ENCODE measurements around the gene NR2F2. TPM values are rescaled to one million over a fixed set of nuclear protein-coding genes. Genes with fewer than 3 reads are reported as not detected.

Gene NR2F2
- polyA plus RNA-seq, 1 donor from 2014 or later: 0.07 TPM

DNA sequence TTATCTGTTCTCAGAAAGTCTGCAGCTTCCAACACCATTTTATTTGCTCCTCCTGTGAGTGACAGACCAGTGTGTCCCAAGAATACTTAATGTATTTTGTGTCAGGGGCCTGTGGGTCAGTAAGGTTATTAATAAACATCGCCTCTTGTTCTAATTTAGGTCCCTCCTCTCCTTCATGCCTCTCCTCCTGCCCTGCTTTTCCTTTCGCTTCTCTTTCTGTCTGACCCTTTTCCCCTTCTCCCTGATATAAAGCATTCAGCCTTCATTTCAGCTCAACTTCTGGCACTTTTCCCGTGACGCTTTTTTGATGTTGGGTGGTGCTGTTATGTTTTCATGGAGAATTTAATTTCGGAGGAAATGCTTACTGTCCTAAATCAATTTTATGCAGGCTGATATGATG lies 29.7 kb upstream of the NR2F2 start:
- Histone ChIP-seq H3K9me3 (ENCODE audit: low read length) (no peaks in the 10 kb centered on the region), H3K79me2 (replicated peaks; ENCODE audit: insufficient read depth, low read length) (no peaks in the 10 kb centered on the region), H3K36me3 (ENCODE audit: insufficient read depth, low read length) (no peaks in the 10 kb centered on the region), H3K4me2 (ENCODE audit: low read length) (no peak overlapping the region), H4K20me1 (ENCODE audit: insufficient read depth) (no peaks in the 10 kb centered on the region), H3K27me3 (ENCODE audit: insufficient read depth, low read depth, low read length) (no peaks in the 10 kb centered on the region), H3F3A (ENCODE audit: insufficient read depth, low read length, poor library complexity, severe bottlenecking) (no peaks in the 10 kb centered on the region), H3K4me3 (ENCODE audit: low read length) (no peak overlapping the region), H3K9me2 (ENCODE audit: insufficient read depth, low read length) (no peaks in the 10 kb centered on the region), H3K27ac (ENCODE audit: low read length) (no peak overlapping the region), H3K9ac (ENCODE audit: low read length) (no peak overlapping the region), H2AFZ (ENCODE audit: low read depth, low read length) (no peak overlapping the region)
- TF ChIP-seq EP300 (conservative IDR thresholded peaks at IDR 0.05; ENCODE audit: poor library complexity, severe bottlenecking) (no peak), TAF1 (IDR thresholded peaks at IDR 0.05; ENCODE audit: low read depth) (no peak), MXI1 (conservative IDR thresholded peaks at IDR 0.05; ENCODE audit: poor library complexity, severe bottlenecking) (no peak), EZH2 (IDR thresholded peaks at IDR 0.05; ENCODE audit: borderline replicate concordance, insufficient read depth, low read length, poor library complexity, severe bottlenecking) (no peak), RAD21 (conservative IDR thresholded peaks at IDR 0.05) (no peak), POLR2AphosphoS5 (IDR thresholded peaks at IDR 0.05) (no peak)

DNA sequence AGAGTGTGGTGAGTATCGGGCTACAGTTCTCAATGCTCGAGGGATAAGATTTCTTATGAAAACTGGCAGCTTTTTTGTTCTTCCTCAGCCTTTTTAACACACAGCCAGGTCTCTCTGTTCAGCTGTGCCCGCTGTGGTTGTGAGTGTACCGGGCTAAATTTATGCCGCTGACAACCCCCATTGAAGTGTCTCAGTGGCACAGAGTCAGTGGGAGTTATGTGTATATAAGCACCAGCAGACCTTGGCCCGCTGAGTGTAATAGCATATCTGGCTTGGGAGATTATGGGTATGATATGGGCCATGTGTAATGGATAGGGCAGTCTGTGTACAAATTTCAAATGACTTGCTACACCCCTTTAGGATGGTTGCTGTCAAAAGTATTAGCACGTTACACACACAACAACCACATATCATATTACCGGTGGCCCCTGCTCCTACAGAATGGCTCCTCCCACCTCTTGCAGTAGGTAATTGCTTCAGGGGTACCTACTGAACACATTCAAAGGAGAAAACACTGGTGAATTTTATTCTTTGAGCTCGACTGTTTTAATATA lies 26.9 kb upstream of the NR2F2 start:
- Histone ChIP-seq H3K9me3 (ENCODE audit: low read length) (no peaks in the 10 kb centered on the region), H2AFZ (ENCODE audit: low read depth, low read length) (no peak overlapping the region), H3K27me3 (ENCODE audit: insufficient read depth, low read depth, low read length) (no peaks in the 10 kb centered on the region), H3K9me2 (ENCODE audit: insufficient read depth, low read length) (no peaks in the 10 kb centered on the region), H4K20me1 (ENCODE audit: insufficient read depth) (no peaks in the 10 kb centered on the region), H3K4me2 (ENCODE audit: low read length) (no peak overlapping the region), H3K4me3 (ENCODE audit: low read length) (no peak overlapping the region), H3K27ac (ENCODE audit: low read length) (no peak overlapping the region), H3K36me3 (ENCODE audit: insufficient read depth, low read length) (no peaks in the 10 kb centered on the region), H3K79me2 (replicated peaks; ENCODE audit: insufficient read depth, low read length) (no peaks in the 10 kb centered on the region), H3F3A (ENCODE audit: insufficient read depth, low read length, poor library complexity, severe bottlenecking) (no peaks in the 10 kb centered on the region), H3K9ac (ENCODE audit: low read length) (no peak overlapping the region)
- TF ChIP-seq RAD21 (conservative IDR thresholded peaks at IDR 0.05) (no peak), SMC3 (conservative IDR thresholded peaks at IDR 0.05; ENCODE audit: poor library complexity) (no peak), MXI1 (conservative IDR thresholded peaks at IDR 0.05; ENCODE audit: poor library complexity, severe bottlenecking) (no peak), TAF1 (IDR thresholded peaks at IDR 0.05; ENCODE audit: low read depth) (no peak), EZH2 (IDR thresholded peaks at IDR 0.05; ENCODE audit: borderline replicate concordance, insufficient read depth, low read length, poor library complexity, severe bottlenecking) (no peak), POLR2AphosphoS5 (IDR thresholded peaks at IDR 0.05) (no peak), EP300 (conservative IDR thresholded peaks at IDR 0.05; ENCODE audit: poor library complexity, severe bottlenecking) (no peak)
- TF ChIP-seq, protein P1, sequence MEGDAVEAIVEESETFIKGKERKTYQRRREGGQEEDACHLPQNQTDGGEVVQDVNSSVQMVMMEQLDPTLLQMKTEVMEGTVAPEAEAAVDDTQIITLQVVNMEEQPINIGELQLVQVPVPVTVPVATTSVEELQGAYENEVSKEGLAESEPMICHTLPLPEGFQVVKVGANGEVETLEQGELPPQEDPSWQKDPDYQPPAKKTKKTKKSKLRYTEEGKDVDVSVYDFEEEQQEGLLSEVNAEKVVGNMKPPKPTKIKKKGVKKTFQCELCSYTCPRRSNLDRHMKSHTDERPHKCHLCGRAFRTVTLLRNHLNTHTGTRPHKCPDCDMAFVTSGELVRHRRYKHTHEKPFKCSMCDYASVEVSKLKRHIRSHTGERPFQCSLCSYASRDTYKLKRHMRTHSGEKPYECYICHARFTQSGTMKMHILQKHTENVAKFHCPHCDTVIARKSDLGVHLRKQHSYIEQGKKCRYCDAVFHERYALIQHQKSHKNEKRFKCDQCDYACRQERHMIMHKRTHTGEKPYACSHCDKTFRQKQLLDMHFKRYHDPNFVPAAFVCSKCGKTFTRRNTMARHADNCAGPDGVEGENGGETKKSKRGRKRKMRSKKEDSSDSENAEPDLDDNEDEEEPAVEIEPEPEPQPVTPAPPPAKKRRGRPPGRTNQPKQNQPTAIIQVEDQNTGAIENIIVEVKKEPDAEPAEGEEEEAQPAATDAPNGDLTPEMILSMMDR (IDR thresholded peaks at IDR 0.05; ENCODE audit: poor library complexity, severe bottlenecking): no peak
- TF ChIP-seq, protein P2, sequence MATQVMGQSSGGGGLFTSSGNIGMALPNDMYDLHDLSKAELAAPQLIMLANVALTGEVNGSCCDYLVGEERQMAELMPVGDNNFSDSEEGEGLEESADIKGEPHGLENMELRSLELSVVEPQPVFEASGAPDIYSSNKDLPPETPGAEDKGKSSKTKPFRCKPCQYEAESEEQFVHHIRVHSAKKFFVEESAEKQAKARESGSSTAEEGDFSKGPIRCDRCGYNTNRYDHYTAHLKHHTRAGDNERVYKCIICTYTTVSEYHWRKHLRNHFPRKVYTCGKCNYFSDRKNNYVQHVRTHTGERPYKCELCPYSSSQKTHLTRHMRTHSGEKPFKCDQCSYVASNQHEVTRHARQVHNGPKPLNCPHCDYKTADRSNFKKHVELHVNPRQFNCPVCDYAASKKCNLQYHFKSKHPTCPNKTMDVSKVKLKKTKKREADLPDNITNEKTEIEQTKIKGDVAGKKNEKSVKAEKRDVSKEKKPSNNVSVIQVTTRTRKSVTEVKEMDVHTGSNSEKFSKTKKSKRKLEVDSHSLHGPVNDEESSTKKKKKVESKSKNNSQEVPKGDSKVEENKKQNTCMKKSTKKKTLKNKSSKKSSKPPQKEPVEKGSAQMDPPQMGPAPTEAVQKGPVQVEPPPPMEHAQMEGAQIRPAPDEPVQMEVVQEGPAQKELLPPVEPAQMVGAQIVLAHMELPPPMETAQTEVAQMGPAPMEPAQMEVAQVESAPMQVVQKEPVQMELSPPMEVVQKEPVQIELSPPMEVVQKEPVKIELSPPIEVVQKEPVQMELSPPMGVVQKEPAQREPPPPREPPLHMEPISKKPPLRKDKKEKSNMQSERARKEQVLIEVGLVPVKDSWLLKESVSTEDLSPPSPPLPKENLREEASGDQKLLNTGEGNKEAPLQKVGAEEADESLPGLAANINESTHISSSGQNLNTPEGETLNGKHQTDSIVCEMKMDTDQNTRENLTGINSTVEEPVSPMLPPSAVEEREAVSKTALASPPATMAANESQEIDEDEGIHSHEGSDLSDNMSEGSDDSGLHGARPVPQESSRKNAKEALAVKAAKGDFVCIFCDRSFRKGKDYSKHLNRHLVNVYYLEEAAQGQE (IDR thresholded peaks at IDR 0.05; ENCODE audit: borderline replicate concordance): no peak

Data from neural cell (in vitro differentiated cells).